GM19025 (cell line): ENCODE measurements around the gene DACT3.

Experiments used
- ATAC-seq: cut with Tn5 transposase; IDR thresholded peaks from one replicate; pipeline ENCODE4 v1.9.1; 2021; ENCODE audit warnings: mild to moderate bottlenecking, low read depth, moderate library complexity; ENCODE audit not compliant: unreplicated experiment

DACT3 gene

DNA sequence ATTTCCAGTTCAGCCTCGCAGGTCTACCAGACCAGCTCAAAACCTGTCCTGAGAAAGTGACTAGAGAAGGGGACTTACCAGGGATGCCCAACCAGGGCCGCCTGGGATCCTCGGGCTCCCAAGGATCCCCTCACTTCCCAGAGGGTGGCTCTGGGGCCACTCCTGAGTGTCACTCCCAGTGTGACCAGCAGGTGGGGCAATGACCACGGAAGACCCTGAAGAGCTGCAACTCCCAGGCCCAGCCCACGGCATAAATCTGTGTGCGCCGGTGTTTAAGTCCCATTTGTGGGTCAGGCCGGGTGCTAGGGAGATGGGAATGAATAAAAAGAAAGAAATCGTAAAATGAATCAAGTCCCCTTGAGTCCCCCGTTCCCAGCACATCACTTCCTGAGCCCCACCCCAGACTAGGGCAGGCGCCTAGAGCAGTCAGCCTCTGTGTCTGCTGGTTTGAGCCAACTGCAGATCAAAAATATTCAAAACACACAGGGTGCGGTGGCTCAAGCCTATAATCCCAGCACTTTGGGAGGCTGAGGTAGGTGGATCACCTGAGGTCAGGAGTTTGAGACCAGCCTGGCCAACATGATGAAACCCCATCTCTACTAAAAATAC lies 46.8 kb downstream of the DACT3 start:
- no peak for ATAC-seq

DNA sequence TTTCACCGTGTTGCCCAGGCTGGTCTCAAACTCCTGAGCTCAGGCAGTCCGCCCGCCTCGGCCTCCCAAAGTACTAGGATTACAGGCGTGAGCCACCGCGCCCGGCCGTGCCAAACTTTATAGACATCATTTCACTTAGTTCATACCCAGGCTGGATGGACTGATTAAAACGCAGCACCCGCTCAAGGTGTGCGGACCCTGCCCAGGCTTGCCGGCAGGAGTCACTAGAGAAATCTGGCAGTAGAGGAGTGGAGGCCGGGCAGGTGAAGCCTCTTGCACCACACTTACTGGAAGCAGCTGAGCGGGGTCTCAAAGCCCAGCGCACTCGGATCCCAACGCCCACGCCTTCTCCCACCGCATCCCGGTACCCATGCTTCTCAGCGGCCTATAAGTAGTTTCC lies 47.5 kb downstream of the DACT3 start:
- ATAC-seq, result no peak

DNA sequence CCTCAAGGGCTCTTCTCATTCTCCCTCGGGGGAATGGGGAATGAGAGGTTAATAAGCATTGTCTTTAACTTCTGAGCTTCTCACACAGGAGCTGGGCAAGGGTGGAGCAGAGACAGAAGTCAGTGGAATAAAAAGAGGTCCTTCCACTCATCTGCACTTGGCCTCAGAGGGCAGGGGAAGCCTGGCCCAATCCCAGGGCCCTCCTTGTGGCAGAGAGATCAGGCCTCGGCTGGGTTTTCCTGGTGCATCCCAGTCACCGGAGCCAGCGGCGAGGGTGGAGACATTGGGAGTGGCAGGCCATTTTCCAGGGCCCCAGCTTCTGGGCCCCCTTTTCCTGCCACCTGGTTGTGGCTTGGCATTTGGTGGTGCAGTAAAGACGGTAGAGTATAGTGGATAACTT lies 49.2 kb downstream of the DACT3 start:
- no peak for ATAC-seq

DNA sequence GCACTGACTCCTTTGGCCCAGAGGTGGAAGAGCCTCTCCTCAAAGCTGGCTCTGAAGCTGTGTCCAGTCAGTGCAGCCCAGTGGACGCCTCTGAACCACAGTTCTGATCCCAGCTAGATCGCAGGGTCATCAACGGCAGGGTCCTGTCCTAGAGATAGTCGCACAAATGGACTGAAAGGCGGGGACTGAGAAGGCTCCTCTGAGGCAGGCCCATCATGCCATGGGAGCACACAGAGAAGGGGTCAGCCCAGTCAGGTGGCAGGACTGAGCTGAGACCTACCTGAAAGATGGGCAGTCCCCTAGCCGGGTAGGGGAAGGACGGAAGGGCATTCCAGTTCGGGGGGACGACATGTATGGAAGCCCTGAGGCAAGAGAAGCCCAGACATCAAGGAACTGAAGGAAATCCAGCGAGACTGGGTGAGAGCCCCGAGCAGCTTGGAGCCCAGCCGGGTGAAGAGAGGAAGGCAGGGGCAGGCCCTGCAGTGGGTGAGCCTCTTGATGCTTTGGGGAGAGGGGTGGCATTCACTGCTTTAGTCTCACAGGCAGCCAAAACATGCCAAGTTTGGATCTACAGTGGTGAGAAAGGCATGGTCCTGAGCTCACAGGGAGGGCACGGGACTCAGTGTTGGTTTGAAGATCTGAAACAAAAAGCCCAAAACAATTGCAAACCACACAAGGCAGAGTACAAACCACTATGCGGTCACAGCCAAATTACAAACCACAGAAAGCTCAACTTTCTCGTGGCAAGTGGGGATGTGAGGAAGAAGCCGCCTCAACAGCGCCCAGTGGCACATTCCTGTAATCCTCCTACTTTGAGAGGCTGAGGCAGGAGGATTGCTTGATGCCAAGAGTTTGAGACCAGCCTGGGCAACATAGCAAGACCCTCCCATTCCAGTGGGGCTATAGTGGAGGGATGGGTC lies 49.9 kb downstream of the DACT3 start:
- ATAC-seq, result no peak

DNA sequence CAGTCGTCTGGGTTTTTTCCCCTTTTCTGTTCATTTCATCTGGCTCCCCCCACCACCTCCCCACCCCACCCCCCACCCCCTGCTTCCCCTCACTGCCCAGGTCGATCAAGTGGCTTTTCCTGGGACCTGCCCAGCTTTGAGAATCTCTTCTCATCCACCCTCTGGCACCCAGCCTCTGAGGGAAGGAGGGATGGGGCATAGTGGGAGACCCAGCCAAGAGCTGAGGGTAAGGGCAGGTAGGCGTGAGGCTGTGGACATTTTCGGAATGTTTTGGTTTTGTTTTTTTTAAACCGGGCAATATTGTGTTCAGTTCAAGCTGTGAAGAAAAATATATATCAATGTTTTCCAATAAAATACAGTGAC lies 50.6 kb downstream of the DACT3 start:
- no peak for ATAC-seq

DNA sequence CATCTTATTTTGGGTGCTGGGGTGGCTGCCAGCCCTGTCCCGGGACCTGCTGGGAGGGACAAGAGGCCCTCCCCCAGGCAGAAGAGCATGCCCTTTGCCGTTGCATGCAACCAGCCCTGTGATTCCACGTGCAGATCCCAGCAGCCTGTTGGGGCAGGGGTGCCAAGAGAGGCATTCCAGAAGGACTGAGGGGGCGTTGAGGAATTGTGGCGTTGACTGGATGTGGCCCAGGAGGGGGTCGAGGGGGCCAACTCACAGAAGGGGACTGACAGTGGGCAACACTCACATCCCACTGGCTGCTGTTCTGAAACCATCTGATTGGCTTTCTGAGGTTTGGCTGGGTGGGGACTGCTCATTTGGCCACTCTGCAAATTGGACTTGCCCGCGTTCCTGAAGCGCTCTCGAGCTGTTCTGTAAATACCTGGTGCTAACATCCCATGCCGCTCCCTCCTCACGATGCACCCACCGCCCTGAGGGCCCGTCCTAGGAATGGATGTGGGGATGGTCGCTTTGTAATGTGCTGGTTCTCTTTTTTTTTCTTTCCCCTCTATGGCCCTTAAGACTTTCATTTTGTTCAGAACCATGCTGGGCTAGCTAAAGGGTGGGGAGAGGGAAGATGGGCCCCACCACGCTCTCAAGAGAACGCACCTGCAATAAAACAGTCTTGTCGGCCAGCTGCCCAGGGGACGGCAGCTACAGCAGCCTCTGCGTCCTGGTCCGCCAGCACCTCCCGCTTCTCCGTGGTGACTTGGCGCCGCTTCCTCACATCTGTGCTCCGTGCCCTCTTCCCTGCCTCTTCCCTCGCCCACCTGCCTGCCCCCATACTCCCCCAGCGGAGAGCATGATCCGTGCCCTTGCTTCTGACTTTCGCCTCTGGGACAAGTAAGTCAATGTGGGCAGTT lies 51.2 kb downstream of the DACT3 start:
- no peak for ATAC-seq

DNA sequence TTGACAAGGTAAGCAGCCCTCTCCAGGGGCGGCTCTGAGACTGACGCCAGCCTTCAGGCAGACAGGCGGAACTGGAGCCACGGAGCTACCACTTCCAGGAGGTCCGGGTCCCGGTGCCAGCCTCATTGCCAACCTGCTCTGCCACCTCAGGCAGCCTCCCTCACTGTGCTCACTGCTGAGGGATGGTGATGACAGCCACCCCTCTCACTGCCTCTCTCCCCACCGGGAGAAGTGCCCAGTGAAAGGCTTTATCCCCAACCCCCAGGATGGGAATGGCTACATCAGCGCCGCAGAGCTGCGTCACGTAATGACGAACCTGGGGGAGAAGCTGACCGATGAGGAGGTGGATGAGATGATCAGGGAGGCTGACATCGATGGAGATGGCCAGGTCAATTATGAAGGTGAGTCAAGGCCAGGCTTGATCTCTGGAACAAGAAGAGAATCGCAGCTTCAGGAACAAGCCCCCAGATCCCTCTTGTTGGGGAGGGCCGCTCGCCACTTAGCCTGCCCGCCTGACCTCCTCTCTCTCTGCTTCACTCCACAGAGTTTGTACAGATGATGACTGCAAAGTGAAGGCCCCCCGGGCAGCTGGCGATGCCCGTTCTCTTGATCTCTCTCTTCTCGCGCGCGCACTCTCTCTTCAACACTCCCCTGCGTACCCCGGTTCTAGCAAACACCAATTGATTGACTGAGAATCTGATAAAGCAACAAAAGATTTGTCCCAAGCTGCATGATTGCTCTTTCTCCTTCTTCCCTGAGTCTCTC lies 52.2 kb downstream of the DACT3 start:
- ATAC-seq, result no peak

DNA sequence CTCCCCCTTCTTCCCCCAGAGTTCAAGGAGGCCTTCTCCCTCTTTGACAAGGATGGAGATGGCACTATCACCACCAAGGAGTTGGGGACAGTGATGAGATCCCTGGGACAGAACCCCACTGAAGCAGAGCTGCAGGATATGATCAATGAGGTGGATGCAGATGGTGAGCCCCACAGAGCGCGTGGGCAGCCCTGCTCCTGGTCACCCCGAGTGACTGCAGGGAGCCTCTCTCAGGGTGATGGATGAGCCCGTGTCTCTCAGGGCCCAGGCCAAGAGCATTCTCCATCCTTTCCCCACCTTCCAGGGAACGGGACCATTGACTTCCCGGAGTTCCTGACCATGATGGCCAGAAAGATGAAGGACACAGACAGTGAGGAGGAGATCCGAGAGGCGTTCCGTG lies 52.8 kb downstream of the DACT3 start:
- no peak for ATAC-seq

DNA sequence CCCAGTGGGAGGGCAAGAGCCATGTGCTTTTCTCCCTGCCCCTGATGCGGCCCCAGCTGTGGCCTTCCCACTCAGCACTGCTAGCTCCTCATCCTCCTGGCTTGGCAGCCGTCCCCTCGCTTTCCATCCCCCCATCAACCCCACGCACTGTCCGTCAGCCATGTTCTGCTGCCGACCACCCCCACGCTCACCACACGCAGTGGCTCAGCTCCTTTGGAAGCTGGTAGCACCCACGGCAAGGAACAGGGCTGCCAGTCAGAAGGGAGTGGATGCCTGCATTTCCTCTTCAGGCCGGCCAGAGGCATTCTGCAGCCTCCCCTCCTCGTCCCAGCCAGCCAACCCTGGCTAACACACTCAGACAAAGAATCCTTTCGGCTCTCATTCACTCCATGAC lies 53.5 kb downstream of the DACT3 start:
- ATAC-seq, result no peak

DNA sequence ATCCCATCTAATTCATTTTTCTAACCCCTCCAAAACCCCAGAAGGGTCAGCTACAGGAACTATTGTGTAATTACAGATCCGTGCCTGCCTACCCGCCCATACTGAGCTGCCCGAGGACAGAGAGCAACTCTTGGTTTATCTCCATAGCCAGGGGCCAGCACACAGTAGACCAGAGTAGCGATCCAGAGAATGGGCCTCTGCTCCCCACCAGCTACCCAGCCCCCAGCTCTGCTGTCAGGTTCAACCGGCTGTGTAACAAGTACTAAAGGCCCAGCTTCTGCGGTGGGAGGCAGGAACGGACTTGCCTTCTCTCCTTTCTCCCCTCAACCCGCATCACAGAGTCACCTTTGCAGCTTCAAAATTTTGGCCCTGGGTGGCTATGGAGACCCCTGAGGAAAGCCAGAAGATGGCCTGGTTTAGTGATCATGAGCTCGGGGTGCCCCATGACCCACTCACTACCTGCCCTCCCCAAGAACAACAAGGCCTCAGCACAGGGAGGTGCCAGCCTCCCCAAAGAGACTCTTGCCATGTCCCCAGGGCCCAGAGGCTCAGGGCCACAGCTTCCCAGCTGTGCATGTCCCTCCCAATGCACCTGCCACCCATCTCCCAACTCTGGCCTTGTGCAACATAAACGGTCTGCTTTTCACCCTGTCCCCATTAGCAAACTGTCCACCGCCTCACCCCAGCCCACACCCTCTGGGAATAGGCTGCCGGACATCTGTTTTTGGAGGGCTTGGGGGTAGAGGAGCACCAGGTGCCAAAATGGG lies 54.1 kb downstream of the DACT3 start:
- ATAC-seq, result no peak

DNA sequence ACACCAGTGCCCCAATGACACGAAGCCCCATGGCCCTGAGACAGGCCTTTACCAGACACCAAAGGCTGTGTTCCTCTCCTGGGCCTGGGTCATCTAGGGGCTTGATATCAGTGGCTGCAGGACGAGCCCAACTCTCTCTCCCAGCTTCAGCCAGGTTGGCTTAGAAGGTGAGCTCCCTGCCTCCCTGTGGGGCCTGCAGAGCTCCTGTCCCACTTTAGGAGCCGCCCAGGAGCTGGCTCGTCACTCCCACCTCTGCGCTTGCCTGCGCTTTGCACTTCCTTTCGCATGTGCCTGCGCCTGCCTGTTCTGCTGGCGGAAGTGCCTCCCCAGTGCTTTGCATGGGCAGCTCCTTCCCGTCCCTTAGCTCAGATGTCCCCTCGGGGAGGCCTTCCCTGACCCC lies 55.0 kb downstream of the DACT3 start:
- no peak for ATAC-seq

DNA sequence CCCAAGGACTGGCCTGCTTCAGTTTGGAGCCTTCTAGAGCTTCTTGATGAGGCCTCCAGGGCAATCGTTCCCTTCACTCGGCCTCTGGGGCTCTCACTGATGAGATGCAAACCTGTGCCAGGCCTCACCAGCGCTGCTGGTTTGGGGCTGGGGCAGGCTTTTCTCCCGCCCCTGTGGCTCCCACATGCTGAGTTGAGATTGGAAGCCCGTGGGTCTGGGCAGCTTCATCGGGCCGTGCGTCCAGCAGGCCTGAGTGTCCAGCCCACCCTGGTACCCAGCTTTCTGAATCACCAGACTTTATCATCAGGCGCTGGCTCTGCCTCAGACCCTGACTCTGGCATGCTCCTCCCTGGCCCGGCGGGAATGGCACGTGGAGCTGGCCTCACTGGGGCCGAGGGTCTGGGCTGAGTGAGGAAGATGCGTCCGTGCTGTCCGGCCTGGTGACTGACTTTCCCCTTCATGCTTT lies 55.6 kb downstream of the DACT3 start:
- no peak for ATAC-seq

DNA sequence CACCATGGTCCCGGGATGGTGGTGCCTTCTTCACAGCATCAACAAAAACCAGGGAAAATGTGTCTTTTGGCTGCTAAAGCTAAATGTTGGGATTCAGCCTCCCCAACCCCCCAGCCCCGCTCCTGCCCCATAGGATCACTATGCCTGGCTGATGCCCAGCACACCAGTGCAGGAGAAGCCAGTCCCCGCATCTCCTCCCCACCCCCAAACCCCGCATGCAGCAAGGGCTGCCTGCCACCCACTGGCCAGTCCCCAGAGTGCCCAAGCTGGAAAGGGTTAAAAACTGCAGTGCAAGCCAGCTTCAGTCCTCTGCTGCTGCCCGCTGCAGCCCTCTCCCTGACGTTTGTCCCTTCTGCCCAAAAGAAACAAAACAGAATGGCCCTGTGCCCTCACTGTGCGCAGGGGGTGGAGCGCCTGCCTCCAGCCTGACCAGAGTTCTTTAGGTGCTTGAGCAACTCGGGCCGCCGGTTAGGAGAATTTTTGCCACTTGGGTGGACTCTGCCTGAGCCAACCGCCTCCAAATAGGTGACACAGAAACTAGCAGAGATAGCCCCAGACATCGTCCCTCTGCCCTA lies 56.1 kb downstream of the DACT3 start:
- ATAC-seq, result no peak

DNA sequence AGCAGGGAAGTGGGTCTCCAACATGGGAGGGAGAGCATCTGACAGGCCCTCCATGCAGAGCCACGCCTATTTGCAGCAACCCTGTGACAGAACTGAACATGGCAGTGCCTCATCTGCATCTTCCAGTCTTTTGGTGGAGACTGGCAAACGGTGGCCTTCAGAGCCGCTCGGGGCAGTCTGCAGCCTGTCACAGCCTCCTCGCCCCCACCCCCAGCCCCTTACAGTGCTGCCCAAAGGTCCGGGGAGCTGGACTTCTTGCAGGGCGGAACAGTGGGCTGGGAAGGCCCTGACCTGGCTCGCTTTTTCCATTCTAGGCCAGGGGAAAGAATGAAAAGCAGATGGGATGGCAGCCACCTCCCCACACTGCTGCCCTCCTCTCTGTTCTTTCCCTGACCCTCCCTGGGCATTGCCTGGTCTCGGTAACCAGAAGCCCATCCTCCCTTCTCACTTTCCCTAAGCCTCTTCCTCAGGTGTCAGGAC lies 57.2 kb downstream of the DACT3 start:
- ATAC-seq, result no peak

DNA sequence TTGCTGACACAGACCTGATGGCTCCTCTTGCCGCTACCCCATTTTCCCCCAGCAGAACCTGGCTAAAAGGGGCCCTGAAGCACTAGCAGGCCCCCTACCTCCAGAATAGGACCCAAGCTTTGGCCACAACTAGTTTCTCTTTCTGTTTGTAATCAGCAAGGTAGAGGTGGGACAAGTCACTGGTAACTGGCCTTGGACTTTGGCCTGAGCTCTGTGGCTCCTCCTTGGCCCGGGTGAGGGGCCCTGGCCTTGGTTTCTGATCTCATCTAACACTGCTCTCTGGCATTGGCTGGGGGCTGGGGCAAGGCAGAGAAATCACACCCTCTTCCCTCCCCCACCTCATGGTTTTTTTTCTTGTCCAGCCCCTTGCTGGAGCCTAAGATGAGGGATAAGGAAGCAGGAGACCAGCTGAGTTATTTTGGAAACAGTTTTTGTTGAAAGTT lies 57.8 kb downstream of the DACT3 start:
- peak; percentile 25 for ATAC-seq

DNA sequence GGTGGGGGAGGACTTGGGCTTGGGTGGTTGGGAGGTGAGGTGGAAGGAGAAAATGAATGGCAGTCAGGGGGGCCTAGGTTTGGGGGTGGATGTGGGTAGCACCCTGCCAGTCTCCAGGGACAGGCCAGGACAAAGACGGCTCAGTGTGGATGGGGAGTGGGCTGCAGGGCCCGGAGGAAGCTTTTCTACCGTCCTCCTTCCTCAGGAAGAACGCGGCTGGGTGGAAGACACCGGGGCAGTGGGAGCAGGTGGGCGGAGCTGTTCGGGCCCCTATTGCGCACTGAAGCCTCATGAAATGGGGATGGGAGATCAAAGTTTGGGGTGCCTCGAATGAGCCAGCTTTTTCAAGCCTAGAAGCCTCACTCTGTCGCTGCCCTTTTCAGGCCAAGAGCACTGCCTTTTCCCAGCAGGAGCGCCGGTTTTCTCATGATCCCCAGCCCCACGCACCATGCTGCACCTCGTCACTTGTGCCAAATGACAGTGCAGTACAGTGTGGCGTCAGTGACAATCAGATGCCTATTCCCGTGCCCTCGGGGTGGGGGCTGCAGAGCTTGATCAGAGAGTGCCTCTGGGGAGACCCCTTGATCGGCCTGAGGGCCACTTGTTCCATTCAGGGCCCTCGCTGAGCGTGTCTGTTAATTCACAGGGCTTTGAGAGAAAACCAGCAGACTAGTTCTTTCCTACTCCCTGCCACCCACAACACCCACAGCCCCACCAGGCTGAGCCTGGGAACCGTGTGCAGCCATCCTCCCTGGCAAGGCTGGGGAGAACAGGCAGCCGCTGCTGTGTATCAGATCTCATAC lies 58.4 kb downstream of the DACT3 start:
- no peak for ATAC-seq

DNA sequence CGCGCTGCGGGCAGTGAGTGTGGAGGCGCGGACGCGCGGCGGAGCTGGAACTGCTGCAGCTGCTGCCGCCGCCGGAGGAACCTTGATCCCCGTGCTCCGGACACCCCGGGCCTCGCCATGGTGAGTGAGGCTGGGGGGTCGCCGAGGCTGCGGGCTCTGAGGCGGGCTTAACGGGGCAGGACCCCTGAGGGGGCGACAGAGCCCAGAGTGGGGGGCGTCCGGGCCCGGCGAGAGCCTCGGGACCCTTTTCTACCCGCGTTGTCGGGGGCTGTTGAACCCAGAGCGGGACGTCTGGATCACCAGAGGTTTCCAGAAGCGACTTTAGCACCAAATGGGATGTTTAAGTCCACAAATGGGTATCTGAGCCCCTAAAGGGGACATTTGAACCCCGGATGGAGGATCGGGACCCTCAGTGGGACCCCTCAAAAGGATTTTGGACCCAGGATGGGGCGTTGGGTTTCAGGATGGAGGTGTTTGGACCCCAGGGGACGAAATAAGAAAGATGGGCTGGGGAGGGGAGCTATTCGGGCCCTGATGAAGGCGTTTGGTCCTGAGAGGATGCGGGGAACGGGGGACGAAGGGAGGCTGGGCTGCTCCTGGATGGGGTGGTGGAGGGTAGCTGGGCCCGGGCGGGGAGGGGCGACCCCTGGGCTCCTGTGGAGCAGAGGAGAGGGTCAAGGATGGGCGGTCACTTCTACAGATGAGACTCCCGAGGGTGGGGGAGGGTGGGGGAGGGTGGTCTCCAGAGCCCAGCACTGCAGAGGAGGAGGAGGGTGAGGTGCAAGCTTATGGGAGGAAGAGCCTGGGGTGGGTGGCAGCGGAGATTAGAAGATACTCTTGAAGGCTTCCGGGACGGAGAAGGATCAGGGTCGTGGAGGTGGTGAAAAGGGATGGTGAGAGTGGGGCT lies 59.4 kb downstream of the DACT3 start, which contains the start of gene CALM3:
Gene CALM3, plus strand, starts transcription at position 13 of the 907 bp plus-strand sequence. Its CDS starts 105 bp downstream, at position 118.
- ATAC-seq, result no peak
